ENCODE results near the gene ZNF775.

Gene ZNF775

GRCh38 chr7:150402671-150403321, 23.7 kb downstream of the ZNF775 start:
- no peak for DNase-seq

- DNase-seq = no peak
Observed at GRCh38 chr7:150403376-150404171, 24.4 kb downstream of the ZNF775 start.

- DNase-seq = no peak
Observed at GRCh38 chr7:150404172-150404804, 25.2 kb downstream of the ZNF775 start.

- peak; percentile 63 for DNase-seq
Observed at GRCh38 chr7:150404805-150405583, 25.9 kb downstream of the ZNF775 start.

- DNase-seq = peak; percentile 52
Observed at GRCh38 chr7:150405584-150406311, 26.6 kb downstream of the ZNF775 start.

GRCh38 chr7:150406312-150406566, 27.1 kb downstream of the ZNF775 start:
- DNase-seq = no peak

- no peak for DNase-seq
Observed at GRCh38 chr7:150406567-150407421, 27.7 kb downstream of the ZNF775 start.

- DNase-seq = no peak
Observed at GRCh38 chr7:150407588-150408392, 28.7 kb downstream of the ZNF775 start.

GRCh38 chr7:150408393-150409299, 29.5 kb downstream of the ZNF775 start:
- no peak for DNase-seq

- no peak for DNase-seq
Observed at GRCh38 chr7:150409300-150410030, 30.3 kb downstream of the ZNF775 start.

- DNase-seq = no peak
Observed at GRCh38 chr7:150410131-150410530, 31.0 kb downstream of the ZNF775 start.

GRCh38 chr7:150410680-150411346, 31.7 kb downstream of the ZNF775 start:
- no peak for DNase-seq

GRCh38 chr7:150411606-150412005, 32.5 kb downstream of the ZNF775 start:
- no peak for DNase-seq

GRCh38 chr7:150412016-150412415, 32.9 kb downstream of the ZNF775 start:
- DNase-seq = no peak

GRCh38 chr7:150412518-150413488, 33.7 kb downstream of the ZNF775 start:
- DNase-seq = no peak

- DNase-seq = no peak
Observed at GRCh38 chr7:150413640-150414081, 34.5 kb downstream of the ZNF775 start.
